H9 (cell line): ENCODE data around the gene TREML4. TPM values are rescaled to one million over a fixed set of nuclear protein-coding genes. Genes with fewer than 3 reads are reported as not detected.

Source experiments
- DNase-seq: peaks from one replicate; pipeline ENCODE4 v3.0.0-alpha.2; 2017
- H2AFZ ChIP-seq: one replicate; pipeline ENCODE4 v1.6.1; 2013; ENCODE audit warnings: mild to moderate bottlenecking, low read length, control low read depth, moderate library complexity
- H2AK5ac ChIP-seq: 2 replicates; pipeline ENCODE4 v1.6.1; 2013; ENCODE audit warnings: low read length, control low read depth, mixed read lengths; ENCODE audit not compliant: insufficient read length
- H2BK120ac ChIP-seq: one replicate; pipeline ENCODE4 v1.6.1; 2013; ENCODE audit warnings: low read depth, mild to moderate bottlenecking, low read length, control low read depth, inconsistent platforms; ENCODE audit not compliant: poor library complexity, severe bottlenecking
- H2BK12ac ChIP-seq: 2 replicates; pipeline ENCODE4 v1.6.1; 2013; ENCODE audit warnings: low read length, control low read depth, mixed read lengths, low read depth; ENCODE audit not compliant: insufficient read length
- H2BK15ac ChIP-seq: 2 replicates; pipeline ENCODE4 v1.6.1; 2013; ENCODE audit warnings: low read depth, low read length, control low read depth
- H2BK20ac ChIP-seq: one replicate; pipeline ENCODE4 v1.6.1; 2013; ENCODE audit warnings: low read depth, mild to moderate bottlenecking, low read length, control low read depth, inconsistent platforms; ENCODE audit not compliant: poor library complexity, severe bottlenecking
- H2BK5ac ChIP-seq: 2 replicates; pipeline ENCODE4 v1.6.1; 2013; ENCODE audit warnings: low read length, control low read depth, mixed read lengths; ENCODE audit not compliant: insufficient read length
- H3K14ac ChIP-seq: 2 replicates; pipeline ENCODE4 v1.6.1; 2013; ENCODE audit warnings: low read length, control low read depth; ENCODE audit not compliant: insufficient read depth
- H3K18ac ChIP-seq: 2 replicates; pipeline ENCODE4 v1.6.1; 2013; ENCODE audit warnings: low read depth, mild to moderate bottlenecking, mixed read lengths, low read length, control low read depth; ENCODE audit not compliant: insufficient read length
- H3K23ac ChIP-seq: 2 replicates; pipeline ENCODE4 v1.6.1; 2013; ENCODE audit warnings: low read length, control low read depth, mixed read lengths, low read depth; ENCODE audit not compliant: insufficient read length
- H3K23me2 ChIP-seq: 2 replicates; pipeline ENCODE4 v1.6.1; 2013; ENCODE audit warnings: low read depth, mild to moderate bottlenecking, mixed read lengths, low read length, control low read depth; ENCODE audit not compliant: insufficient read length, poor library complexity, severe bottlenecking
- H3K27ac ChIP-seq: 2 replicates; pipeline ENCODE4 v1.5.1; 2013; ENCODE audit warnings: low read length, control low read depth, mixed read lengths, low read depth; ENCODE audit not compliant: insufficient read length
- H3K27me3 ChIP-seq: 2 replicates; pipeline ENCODE4 v1.6.1; 2013; ENCODE audit warnings: low read length, control low read depth, inconsistent platforms; ENCODE audit not compliant: insufficient read depth
- H3K4ac ChIP-seq: 2 replicates; pipeline ENCODE4 v1.6.1; 2013; ENCODE audit warnings: low read depth, mild to moderate bottlenecking, control low read depth, inconsistent platforms, low read length, moderate library complexity
- H3K4me1 ChIP-seq: 2 replicates; pipeline ENCODE4 v1.6.1; 2013; ENCODE audit warnings: low read length, control low read depth, inconsistent platforms; ENCODE audit not compliant: insufficient read depth
- H3K4me2 ChIP-seq: 2 replicates; pipeline ENCODE4 v1.6.1; 2013; ENCODE audit warnings: low read length, control low read depth, mixed read lengths; ENCODE audit not compliant: insufficient read length, insufficient read depth
- H3K56ac ChIP-seq: 2 replicates; pipeline ENCODE4 v1.6.1; 2013; ENCODE audit warnings: low read depth, mild to moderate bottlenecking, mixed read lengths, low read length, control low read depth; ENCODE audit not compliant: insufficient read length
- H3K79me1 ChIP-seq: 2 replicates; pipeline ENCODE4 v1.6.1; 2013; ENCODE audit warnings: low read depth, mild to moderate bottlenecking, moderate library complexity, low read length, control low read depth, inconsistent platforms; ENCODE audit not compliant: insufficient read depth, poor library complexity, severe bottlenecking
- H3K79me2 ChIP-seq: 2 replicates; pipeline ENCODE4 v1.6.1; 2013; ENCODE audit warnings: low read length, control low read depth, inconsistent platforms; ENCODE audit not compliant: insufficient read depth
- H3K9ac ChIP-seq: 2 replicates; pipeline ENCODE4 v1.6.1; 2013; ENCODE audit warnings: low read length, control low read depth, mixed read lengths; ENCODE audit not compliant: insufficient read length; ENCODE audit errors: extremely low read depth
- H3K9me3 ChIP-seq: one replicate; pipeline ENCODE4 v1.6.1; 2013; ENCODE audit warnings: low read depth, low read length, inconsistent platforms; ENCODE audit not compliant: control insufficient read depth
- H3T11ph ChIP-seq: one replicate; pipeline ENCODE4 v1.6.1; 2013; ENCODE audit warnings: mild to moderate bottlenecking, low read length, control low read depth, inconsistent platforms
- H4K20me1 ChIP-seq: one replicate; pipeline ENCODE4 v1.6.1; 2013; ENCODE audit not compliant: control insufficient read depth, insufficient read length, insufficient read depth
- H4K5ac ChIP-seq: 2 replicates; pipeline ENCODE4 v1.6.1; 2013; ENCODE audit warnings: low read depth, mild to moderate bottlenecking, mixed read lengths, low read length, control low read depth; ENCODE audit not compliant: insufficient read length
- H4K8ac ChIP-seq: replicated peaks from 2 replicates; pipeline ENCODE4 v1.6.1; 2013; ENCODE audit warnings: low read length, control low read depth, mixed read lengths, low read depth; ENCODE audit not compliant: insufficient read length
- H4K91ac ChIP-seq: 2 replicates; pipeline ENCODE4 v1.6.1; 2013; ENCODE audit warnings: low read depth, mild to moderate bottlenecking, moderate library complexity, mixed read lengths, low read length, control low read depth; ENCODE audit not compliant: insufficient read length
- H3K27ac Mint-ChIP-seq, 3 experiments: 2 replicates in 2 of 3; 3 replicates in 1 of 3; pipeline ENCODE4 v1.8.0; 2020 to 2021; ENCODE audit warnings: mixed read lengths in 3 of 3, mild to moderate bottlenecking in 1 of 3, moderate library complexity in 1 of 3
- H3K27me3 Mint-ChIP-seq: 2 replicates; pipeline ENCODE4 v1.8.0; 2021; ENCODE audit warnings: low read depth, mild to moderate bottlenecking, moderate library complexity, mixed read lengths
- H3K36me3 Mint-ChIP-seq, 3 experiments: 2 replicates in 2 of 3; 3 replicates in 1 of 3; pipeline ENCODE4 v1.8.0; 2020 to 2021; ENCODE audit warnings: low read depth in 3 of 3, mixed read lengths in 3 of 3; ENCODE audit not compliant: insufficient read depth in 1 of 3
- H3K4me1 Mint-ChIP-seq, 2 experiments: 2 replicates each; pipeline ENCODE4 v1.8.0; 2020; ENCODE audit warnings: mixed read lengths in 2 of 2
- H3K4me3 Mint-ChIP-seq, 2 experiments: 2 replicates in 1 of 2; 3 replicates in 1 of 2; pipeline ENCODE4 v1.8.0; 2020 to 2021; ENCODE audit warnings: mild to moderate bottlenecking in 2 of 2, mixed read lengths in 2 of 2, moderate library complexity in 1 of 2
- H3K9me3 Mint-ChIP-seq, 2 experiments: 2 replicates in 1 of 2; 3 replicates in 1 of 2; pipeline ENCODE4 v1.8.0; 2020; ENCODE audit warnings: mild to moderate bottlenecking in 2 of 2, mixed read lengths in 2 of 2, moderate library complexity in 1 of 2
- CTCF ChIP-seq: fragments of 200-600 bp; sonication (generic); conservative IDR thresholded peaks from 3 replicates; pipeline ENCODE4 v1.8.0; 2021; ENCODE audit warnings: antibody characterized with exemption, mild to moderate bottlenecking
- WGBS: extraction: QIAGEN DNeasy Blood & Tissue Kit; methylation state at CpG from one replicate; pipeline ENCODE4 v1.1.7; 2013; ENCODE audit warnings: missing lambda C conversion rate, low lambda C conversion rate, mixed read lengths; ENCODE audit not compliant: insufficient read length; ENCODE audit errors: extremely low coverage; 5-methylcytosine and 5-hydroxymethylcytosine counted together
- total RNA-seq: library from RNA; stranded (reverse); gene quantifications from 2 replicates; pipeline ENCODE4 v1.2.1, GENCODE V29; 2021

TREML4 gene
- total RNA-seq, 1 experiment from 2014 or later = not detected

DNA sequence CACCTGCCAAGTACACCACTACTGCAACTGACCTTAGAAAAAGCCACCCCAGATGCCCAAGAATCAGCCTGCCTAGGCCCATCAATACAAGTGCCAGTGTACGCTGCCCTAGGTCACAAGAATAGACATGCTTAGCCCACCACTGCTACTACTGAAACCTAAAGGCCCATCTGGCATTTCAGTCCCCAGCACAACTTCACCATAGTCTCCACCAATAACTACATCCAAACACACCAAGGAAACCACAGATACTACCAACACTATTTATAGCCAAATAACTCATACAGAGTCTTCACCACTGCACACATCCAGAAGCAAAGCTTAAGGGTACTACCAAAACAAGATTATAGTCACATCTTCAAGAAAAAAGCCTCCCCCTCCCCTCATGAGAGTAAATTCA lies 28.2 kb downstream of the TREML4 start:
- H2BK15ac ChIP-seq = no peak overlapping the region
- H3K14ac ChIP-seq = no peak overlapping the region
- Mint-ChIP-seq H3K4me1 (no peaks in the 10 kb centered on the region), H3K4me3 (no peak overlapping the region), H3K36me3 (no peaks in the 10 kb centered on the region), H3K9me3 (peaks cover 0 to 4% of the 10 kb centered on the region in 2 experiments; a peak in 3 of 5 replicates), H3K27me3 (peaks cover 21% of the 10 kb centered on the region), H3K27ac (no peak overlapping the region)
- H3K79me2 ChIP-seq = no peaks in the 10 kb centered on the region
- H3K27ac ChIP-seq = no peak overlapping the region
- no peak overlapping the region for H3K9ac ChIP-seq
- no peak for TF ChIP-seq CTCF
- H2AFZ ChIP-seq = no peak overlapping the region
- H3K18ac ChIP-seq = no peak overlapping the region
- H2BK20ac ChIP-seq = no peak overlapping the region
- H3K23me2 ChIP-seq = no peaks in the 10 kb centered on the region
- no peaks in the 10 kb centered on the region for H3K4me1 ChIP-seq
- H3K23ac ChIP-seq = no peak overlapping the region
- H2BK12ac ChIP-seq = no peak overlapping the region
- no peaks in the 10 kb centered on the region for H3K79me1 ChIP-seq
- no peaks in the 10 kb centered on the region for H3K27me3 ChIP-seq
- H3K4ac ChIP-seq = no peak overlapping the region
- H3K56ac ChIP-seq = no peak overlapping the region
- WGBS = no CpG with 5 or more reads among the region's 1 CpG
- no peak overlapping the region for H4K91ac ChIP-seq
- H4K5ac ChIP-seq = no peak overlapping the region
- no peak overlapping the region for H3K4me2 ChIP-seq
- no peaks in the 10 kb centered on the region for H3K9me3 ChIP-seq
- H2BK120ac ChIP-seq = no peak overlapping the region
- H2AK5ac ChIP-seq = no peak overlapping the region
- H2BK5ac ChIP-seq = no peak overlapping the region
- H3T11ph ChIP-seq = no peak overlapping the region
- H4K20me1 ChIP-seq = no peaks in the 10 kb centered on the region
- no peak for DNase-seq
- H4K8ac ChIP-seq = no peak overlapping the region
